Measurements from ENCODE around the gene SUCLA2. TPM values are rescaled to one million over a fixed set of nuclear protein-coding genes. Genes with fewer than 3 reads are reported as not detected.

Gene SUCLA2
- total and polyA plus RNA-seq, 2 donors (not counting 1 experiment from before 2014, with no cell fraction given) = 45.7 to 64.8 TPM

DNA sequence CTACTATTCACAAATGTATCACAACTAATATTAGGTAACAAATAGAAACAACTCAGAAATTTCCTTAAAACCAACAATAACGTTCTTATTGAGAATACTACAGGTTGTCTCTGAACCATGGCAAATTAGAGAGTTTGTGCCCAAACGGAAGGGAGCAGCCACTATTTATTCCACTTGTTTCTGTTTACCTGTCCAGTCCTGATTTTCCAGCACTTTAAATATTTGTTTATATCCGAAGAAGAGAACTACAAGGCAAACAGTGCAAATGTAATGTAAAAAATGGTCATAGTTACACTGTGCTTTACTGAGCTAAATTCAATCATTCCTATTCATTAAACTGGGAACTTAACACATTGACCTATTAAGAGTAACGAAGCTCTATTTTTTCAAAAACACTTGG, 9.2 kb downstream of the SUCLA2 start:
- Histone ChIP-seq H3K4me3 (replicated peaks in 1 of 4; ENCODE audit: control extremely low read depth in 1 of 4, insufficient read depth in 1 of 4, low read depth in 3 of 4, low read length in 4 of 4) (no peak overlapping the region), H3K27me3 (ENCODE audit: control insufficient read depth, insufficient read depth, low read length) (no peaks in the 10 kb centered on the region), H3K9me3 (ENCODE audit: control insufficient read depth, insufficient read depth, low read depth, low read length) (no peaks in the 10 kb centered on the region), H4K20me1 (ENCODE audit: control insufficient read depth, extremely low read depth, insufficient read depth, low read length) (no peaks in the 10 kb centered on the region), H3K27ac (ENCODE audit: insufficient read depth, low read length) (no peak overlapping the region), H3K4me1 (ENCODE audit: control insufficient read depth, extremely low read depth, insufficient read depth, low read length) (no peaks in the 10 kb centered on the region), H3K9ac (ENCODE audit: insufficient read depth, low read length) (no peak overlapping the region), H3K79me2 (ENCODE audit: control insufficient read depth, insufficient read depth, low read length) (peaks cover 9% of the 10 kb centered on the region), H2AFZ (ENCODE audit: low read length) (no peak overlapping the region), H3K36me3 (ENCODE audit: control insufficient read depth, insufficient read depth, low read length) (peaks cover 4% of the 10 kb centered on the region), H3K4me2 (ENCODE audit: extremely low read depth, insufficient read depth, low read length) (no peak overlapping the region)
- TF ChIP-seq, protein P1, sequence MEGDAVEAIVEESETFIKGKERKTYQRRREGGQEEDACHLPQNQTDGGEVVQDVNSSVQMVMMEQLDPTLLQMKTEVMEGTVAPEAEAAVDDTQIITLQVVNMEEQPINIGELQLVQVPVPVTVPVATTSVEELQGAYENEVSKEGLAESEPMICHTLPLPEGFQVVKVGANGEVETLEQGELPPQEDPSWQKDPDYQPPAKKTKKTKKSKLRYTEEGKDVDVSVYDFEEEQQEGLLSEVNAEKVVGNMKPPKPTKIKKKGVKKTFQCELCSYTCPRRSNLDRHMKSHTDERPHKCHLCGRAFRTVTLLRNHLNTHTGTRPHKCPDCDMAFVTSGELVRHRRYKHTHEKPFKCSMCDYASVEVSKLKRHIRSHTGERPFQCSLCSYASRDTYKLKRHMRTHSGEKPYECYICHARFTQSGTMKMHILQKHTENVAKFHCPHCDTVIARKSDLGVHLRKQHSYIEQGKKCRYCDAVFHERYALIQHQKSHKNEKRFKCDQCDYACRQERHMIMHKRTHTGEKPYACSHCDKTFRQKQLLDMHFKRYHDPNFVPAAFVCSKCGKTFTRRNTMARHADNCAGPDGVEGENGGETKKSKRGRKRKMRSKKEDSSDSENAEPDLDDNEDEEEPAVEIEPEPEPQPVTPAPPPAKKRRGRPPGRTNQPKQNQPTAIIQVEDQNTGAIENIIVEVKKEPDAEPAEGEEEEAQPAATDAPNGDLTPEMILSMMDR (conservative IDR thresholded peaks at IDR 0.05 in 1 of 2, IDR thresholded peaks at IDR 0.05 in 1 of 2; ENCODE audit: low read depth in 1 of 2, low read length in 2 of 2) = no peak
- TF ChIP-seq EZH2 (IDR thresholded peaks at IDR 0.05; ENCODE audit: low read length, missing control alignments) = no peak
- no peak for DNase-seq (ENCODE audit: low read depth in 2 of 2)

DNA sequence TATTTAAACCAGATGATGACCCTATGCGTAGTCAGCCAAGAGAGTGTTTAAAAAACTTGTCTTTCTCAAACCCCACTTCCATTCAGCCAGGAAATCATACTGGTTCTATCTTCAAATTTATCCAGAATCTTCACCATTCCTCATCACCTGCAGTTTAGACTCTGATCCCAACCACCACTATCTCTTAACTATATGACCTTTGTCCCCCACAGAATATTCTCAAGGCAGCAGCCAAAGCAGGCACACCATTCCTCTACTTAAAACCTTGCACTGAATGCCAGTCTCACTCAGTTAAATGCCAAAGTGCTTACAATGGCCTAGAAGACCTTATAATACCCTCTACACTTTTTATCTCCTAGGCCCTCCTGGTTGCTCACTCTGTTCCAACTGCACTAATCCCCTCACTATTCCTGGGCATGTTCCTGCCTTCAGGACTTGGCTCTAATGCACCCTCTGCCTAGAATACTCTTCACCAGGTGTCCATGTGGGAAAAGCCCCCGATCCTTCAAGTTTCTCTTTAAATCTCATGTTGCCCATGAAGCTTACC, 10.1 kb downstream of the SUCLA2 start:
- no peak for TF ChIP-seq EZH2 (IDR thresholded peaks at IDR 0.05; ENCODE audit: low read length, missing control alignments)
- TF ChIP-seq, protein P1 (conservative IDR thresholded peaks at IDR 0.05 in 1 of 2, IDR thresholded peaks at IDR 0.05 in 1 of 2; ENCODE audit: low read depth in 1 of 2, low read length in 2 of 2) = no peak
- no peak for DNase-seq (ENCODE audit: low read depth in 2 of 2)
- Histone ChIP-seq H3K27me3 (ENCODE audit: control insufficient read depth, insufficient read depth, low read length) (no peaks in the 10 kb centered on the region), H3K9me3 (ENCODE audit: control insufficient read depth, insufficient read depth, low read depth, low read length) (no peaks in the 10 kb centered on the region), H3K4me1 (ENCODE audit: control insufficient read depth, extremely low read depth, insufficient read depth, low read length) (no peaks in the 10 kb centered on the region), H3K27ac (ENCODE audit: insufficient read depth, low read length) (no peak overlapping the region), H2AFZ (ENCODE audit: low read length) (no peak overlapping the region), H3K4me2 (ENCODE audit: extremely low read depth, insufficient read depth, low read length) (no peak overlapping the region), H3K9ac (ENCODE audit: insufficient read depth, low read length) (no peak overlapping the region), H3K4me3 (replicated peaks in 1 of 4; ENCODE audit: control extremely low read depth in 1 of 4, insufficient read depth in 1 of 4, low read depth in 3 of 4, low read length in 4 of 4) (no peak overlapping the region), H4K20me1 (ENCODE audit: control insufficient read depth, extremely low read depth, insufficient read depth, low read length) (no peaks in the 10 kb centered on the region), H3K36me3 (ENCODE audit: control insufficient read depth, insufficient read depth, low read length) (peaks cover 4% of the 10 kb centered on the region), H3K79me2 (ENCODE audit: control insufficient read depth, insufficient read depth, low read length) (peaks cover 7% of the 10 kb centered on the region)

DNA sequence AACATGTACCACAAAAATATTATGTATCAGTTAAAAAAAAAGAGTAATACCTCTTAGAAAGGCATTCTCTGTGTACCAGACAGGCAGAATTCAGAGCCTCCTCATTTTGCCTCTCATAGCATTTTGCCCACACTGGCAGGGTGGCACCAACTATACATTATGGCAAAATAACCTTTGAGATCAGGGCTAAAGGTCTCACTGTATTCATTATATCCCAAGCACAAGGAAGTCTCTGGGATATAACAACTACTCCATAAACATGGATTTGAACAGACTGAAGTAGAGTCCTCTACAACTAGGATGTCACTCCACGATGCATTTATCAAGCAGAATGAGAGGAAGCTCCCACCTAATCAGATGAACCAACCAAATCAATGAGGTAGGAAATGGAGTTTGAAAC, 10.6 kb downstream of the SUCLA2 start:
- Histone ChIP-seq H3K27ac (ENCODE audit: insufficient read depth, low read length) (no peak overlapping the region), H3K9ac (ENCODE audit: insufficient read depth, low read length) (no peak overlapping the region), H2AFZ (ENCODE audit: low read length) (no peak overlapping the region), H3K27me3 (ENCODE audit: control insufficient read depth, insufficient read depth, low read length) (no peaks in the 10 kb centered on the region), H3K9me3 (ENCODE audit: control insufficient read depth, insufficient read depth, low read depth, low read length) (no peaks in the 10 kb centered on the region), H4K20me1 (ENCODE audit: control insufficient read depth, extremely low read depth, insufficient read depth, low read length) (no peaks in the 10 kb centered on the region), H3K4me3 (replicated peaks in 1 of 4; ENCODE audit: control extremely low read depth in 1 of 4, insufficient read depth in 1 of 4, low read depth in 3 of 4, low read length in 4 of 4) (no peak overlapping the region), H3K4me1 (ENCODE audit: control insufficient read depth, extremely low read depth, insufficient read depth, low read length) (no peaks in the 10 kb centered on the region), H3K4me2 (ENCODE audit: extremely low read depth, insufficient read depth, low read length) (no peak overlapping the region), H3K36me3 (ENCODE audit: control insufficient read depth, insufficient read depth, low read length) (peaks cover 4% of the 10 kb centered on the region), H3K79me2 (ENCODE audit: control insufficient read depth, insufficient read depth, low read length) (peaks cover 7% of the 10 kb centered on the region)
- TF ChIP-seq, protein P1 (conservative IDR thresholded peaks at IDR 0.05 in 1 of 2, IDR thresholded peaks at IDR 0.05 in 1 of 2; ENCODE audit: low read depth in 1 of 2, low read length in 2 of 2) = no peak
- no peak for TF ChIP-seq EZH2 (IDR thresholded peaks at IDR 0.05; ENCODE audit: low read length, missing control alignments)
- DNase-seq (ENCODE audit: low read depth in 2 of 2) = no peak
